Endothelial cell of umbilical vein (primary cell): ENCODE results near the gene SMIM24. TPM values are rescaled to one million over a fixed set of nuclear protein-coding genes. Genes with fewer than 3 reads are reported as not detected.

Experiments
- BruUV-seq: library from RNA; stranded (reverse); fragments of 400-500 nt; replicated peaks from 2 replicates; lab custom pipeline; 2021; lab: Mats Ljungman, UMichigan
- CTCF ChIA-PET: fragments of 300-600, 350-600 bp; sonication (Branson Sonifier 250); formaldehyde crosslinking; loops from one replicate; lab custom pipeline; 2021; ENCODE audit warnings: antibody characterized with exemption, inconsistent platforms; lab: Charles Lee
- POLR2A ChIA-PET: fragments of 300-600, 350-600 bp; sonication (Branson Sonifier 250); formaldehyde crosslinking; loops from one replicate; lab custom pipeline; 2021; ENCODE audit warnings: antibody characterized with exemption, inconsistent platforms; lab: Charles Lee
- DNase-seq: peaks from one replicate; pipeline ENCODE4 v3.0.0-alpha.2; 2011; ENCODE audit warnings: low read depth, low spot score
- FAIRE-seq: peaks from 2 replicates; lab custom pipeline; 2011; peaks lifted over from hg19 to GRCh38; lab: Jason Lieb, UNC
- H2AFZ ChIP-seq: 2 replicates; pipeline ENCODE4 v1.6.0; 2012; ENCODE audit warnings: low read depth, low read length, control low read depth, inconsistent platforms
- H3K27ac ChIP-seq: 2 replicates; pipeline ENCODE4 v1.5.1; 2011; ENCODE audit warnings: low read depth, mild to moderate bottlenecking, control low read depth, low read length, moderate library complexity; ENCODE audit not compliant: insufficient read depth
- H3K27me3 ChIP-seq, 2 experiments: 2 replicates each; pipeline versions ENCODE4 v1.6.0 to v1.6.1; 2011; ENCODE audit warnings: low read length in 2 of 2, mixed read lengths in 1 of 2; ENCODE audit not compliant: control insufficient read depth in 2 of 2, insufficient read depth in 2 of 2
- H3K36me3 ChIP-seq, 2 experiments: 2 replicates in 1 of 2; 3 replicates in 1 of 2; pipeline ENCODE4 v1.5.1; 2011; ENCODE audit warnings: low read length in 2 of 2, mild to moderate bottlenecking in 1 of 2, moderate library complexity in 1 of 2; ENCODE audit not compliant: control insufficient read depth in 2 of 2, insufficient read depth in 2 of 2; ENCODE audit errors: extremely low read depth in 1 of 2
- H3K4me1 ChIP-seq: 3 replicates; pipeline ENCODE4 v1.5.1; 2011; ENCODE audit warnings: mild to moderate bottlenecking, low read length; ENCODE audit not compliant: control insufficient read depth, insufficient read depth; ENCODE audit errors: extremely low read depth
- H3K4me2 ChIP-seq: 2 replicates; pipeline ENCODE4 v1.6.1; 2011; ENCODE audit warnings: low read length, control low read depth, mixed read lengths; ENCODE audit not compliant: insufficient read depth
- H3K4me3 ChIP-seq, 3 experiments: fragments of 200-600 bp in 1 of 3; sonication (generic), shearing (Covaris generic) in 1 of 3; replicated peaks in 1 of 3; 2 replicates each; pipeline ENCODE4 v1.5.1; 2011 to 2016; ENCODE audit warnings: control low read depth in 3 of 3, low read length in 3 of 3, mild to moderate bottlenecking in 2 of 3, inconsistent platforms in 1 of 3, low read depth in 1 of 3, moderate library complexity in 1 of 3; ENCODE audit not compliant: insufficient read depth in 1 of 3
- H3K79me2 ChIP-seq: 2 replicates; pipeline ENCODE4 v1.6.0; 2012; ENCODE audit warnings: low read length, inconsistent platforms; ENCODE audit not compliant: control insufficient read depth, insufficient read depth
- H3K9ac ChIP-seq: replicated peaks from 2 replicates; pipeline ENCODE3; 2011; ENCODE audit warnings: low read length, control low read depth; ENCODE audit not compliant: insufficient read depth; ENCODE audit errors: extremely low read depth
- H3K9me1 ChIP-seq: replicated peaks from 3 replicates; pipeline ENCODE4 v1.6.0; 2011; ENCODE audit warnings: mild to moderate bottlenecking, low read length; ENCODE audit not compliant: control insufficient read depth, insufficient read depth; ENCODE audit errors: extremely low read depth
- H3K9me3 ChIP-seq: replicated peaks from 2 replicates; pipeline ENCODE4 v1.5.1; 2012; ENCODE audit warnings: low read length, inconsistent platforms; ENCODE audit not compliant: control insufficient read depth, insufficient read depth
- H4K20me1 ChIP-seq: replicated peaks from 2 replicates; pipeline ENCODE3; 2011; ENCODE audit warnings: mild to moderate bottlenecking, low read length; ENCODE audit not compliant: control insufficient read depth, insufficient read depth; ENCODE audit errors: extremely low read depth
- CTCF ChIP-seq, 2 donors: IDR thresholded peaks; 1 replicate in 1 of 2; 2 replicates in 1 of 2; pipeline ENCODE4 v1.5.1; 2011; ENCODE audit warnings: low read length in 2 of 2, mild to moderate bottlenecking in 2 of 2, moderate library complexity in 2 of 2, control low read depth in 1 of 2, inconsistent platforms in 1 of 2, low read depth in 1 of 2; ENCODE audit not compliant: insufficient read depth in 1 of 2; ENCODE audit errors: extremely low read depth in 1 of 2
- EZH2 ChIP-seq: IDR thresholded peaks from 2 replicates; pipeline ENCODE4 v1.6.1; 2012; ENCODE audit warnings: borderline replicate concordance, low read depth, mild to moderate bottlenecking, moderate library complexity, low read length, inconsistent platforms; ENCODE audit not compliant: severe bottlenecking
- GATA2 ChIP-seq: IDR thresholded peaks from 2 replicates; pipeline ENCODE4 v1.7.0; 2011; ENCODE audit warnings: low read depth, mild to moderate bottlenecking, moderate library complexity, mixed read lengths, low read length; ENCODE audit not compliant: insufficient read length, insufficient read depth
- JUN ChIP-seq: IDR thresholded peaks from 2 replicates; pipeline ENCODE4 v1.6.1; 2011; ENCODE audit warnings: borderline replicate concordance, low read depth; ENCODE audit not compliant: insufficient read length, insufficient read depth
- MAX ChIP-seq: IDR thresholded peaks from 2 replicates; pipeline ENCODE4 v1.6.1; 2011; ENCODE audit not compliant: insufficient read depth, insufficient read length
- MYC ChIP-seq: IDR thresholded peaks from one replicate; pipeline ENCODE4 v1.6.1; 2011; ENCODE audit warnings: mild to moderate bottlenecking, low read depth, low read length
- POLR2A ChIP-seq: IDR thresholded peaks from 2 replicates; pipeline ENCODE4 v1.6.1; 2012; ENCODE audit warnings: low read depth, mild to moderate bottlenecking, control low read depth, low read length
- POLR2AphosphoS5 ChIP-seq: IDR thresholded peaks from 2 replicates; pipeline ENCODE4 v1.6.1; 2012; ENCODE audit warnings: low read depth, mild to moderate bottlenecking, control low read depth, low read length, moderate library complexity; ENCODE audit not compliant: insufficient read depth
- dilution Hi-C: fragments of 300-500 bp; cut with MboI; formaldehyde crosslinking; loops from one replicate; pipeline ENCODE4 v1.15.0; 2019; ENCODE audit warnings: low sequenced_read_pairs; ENCODE audit not compliant: extremely low pct_ligation_motif_present
- intact Hi-C: fragments of 100-400 bp; cut with micrococcal nuclease; formaldehyde crosslinking; loops from one replicate; pipeline ENCODE4 v1.10.0; 2022
- polyA plus RNA-seq, 4 experiments: library from polyadenylated mRNA; depleted of rRNA in 3 of 4; stranded (reverse) in 3 of 4; unstranded in 1 of 4; fragments of >200 nt; gene quantifications; 2 replicates each; pipeline versions ENCODE4 v1.2.1 to v1.2.3, GENCODE V29; 2011 to 2012; ENCODE audit warnings: missing spikeins in 1 of 4
- total RNA-seq: library from RNA; stranded (reverse); gene quantifications from 2 replicates; pipeline ENCODE4 v1.2.3, GENCODE V29; 2021

SMIM24 gene
- total and polyA plus RNA-seq, 2 donors (not counting 3 experiments of a cell fraction or from before 2014, with no cell fraction given), result not detected

GRCh38 chr19:3514930-3515329 lies 34.6 kb upstream of the SMIM24 start:
- no peak overlapping the region for H3K9ac ChIP-seq
- FAIRE-seq, result no peak

More at GRCh38 chr19:3514930-3515329, 34.6 kb upstream of the SMIM24 start:
- Histone ChIP-seq H3K9me1 (no peaks in the 10 kb centered on the region), H3K4me3 (no peak overlapping the region), H3K36me3 (peaks cover 0 to 19% of the 10 kb centered on the region in 2 experiments), H3K27ac (no peak overlapping the region), H3K4me1 (no peaks in the 10 kb centered on the region), H3K27me3 (no peaks in the 10 kb centered on the region), H2AFZ (no peak overlapping the region), H3K79me2 (peaks cover 93% of the 10 kb centered on the region), H3K9me3 (no peaks in the 10 kb centered on the region), H3K4me2 (no peak overlapping the region), H4K20me1 (no peaks in the 10 kb centered on the region)
- ChIA-PET CTCF (interaction anchor here (1.1 kb wide), 1 partner anchor 30 kb away, joined by 3 read pairs; no protein-coding TSS in a partner anchor), POLR2A (no interaction called here)
- TF ChIP-seq MAX (no peak), POLR2A (no peak), EZH2 (no peak), CTCF (IDR thresholded peaks at IDR 0.05; ENCODE audit: extremely low read depth in 1 of 2, insufficient read depth in 1 of 2, low read depth in 1 of 2, low read length in 2 of 2) (no peak), MYC (no peak), POLR2AphosphoS5 (no peak), GATA2 (no peak), JUN (no peak)
- DNase-seq, result no peak
- intact Hi-C loops (no loop called here), dilution Hi-C loops (no loop called here)
- no TSS peak for BruUV-seq
